SK-N-SH (cell line): ENCODE measurements around the gene NR5A2.

Experiments used
- CHD2 ChIP-seq: fragments of 150-350 bp; IDR thresholded peaks from 2 replicates; pipeline ENCODE4 v1.6.1; 2018; ENCODE audit warnings: low read length; ENCODE audit not compliant: partially characterized antibody
- CTCF ChIP-seq: fragments of 200-600 bp; sonication (generic); IDR thresholded peaks from 2 replicates; pipeline ENCODE4 v1.6.1; 2017; ENCODE audit warnings: antibody characterized with exemption, mild to moderate bottlenecking, moderate library complexity
- ELF1 ChIP-seq: IDR thresholded peaks from 2 replicates; pipeline ENCODE4 v1.4.0; 2012
- EZH2phosphoT487 ChIP-seq: fragments of 200-600 bp; sonication (generic); IDR thresholded peaks from 2 replicates; pipeline ENCODE4 v1.6.1; 2017; ENCODE audit warnings: low read depth, mixed run types, mild to moderate bottlenecking, antibody characterized with exemption, moderate library complexity, borderline replicate concordance
- FOXM1 ChIP-seq: IDR thresholded peaks from 2 replicates; pipeline ENCODE4 v1.4.0; 2012; ENCODE audit warnings: low read depth, mild to moderate bottlenecking
- MAX ChIP-seq: IDR thresholded peaks from 2 replicates; pipeline ENCODE4 v1.4.0; 2012; ENCODE audit warnings: low read depth
- NFIC ChIP-seq: IDR thresholded peaks from 2 replicates; pipeline ENCODE4 v1.4.0; 2012; ENCODE audit warnings: borderline replicate concordance
- SMC3 ChIP-seq: IDR thresholded peaks from 2 replicates; pipeline ENCODE4 v1.6.1; 2012; ENCODE audit warnings: low read depth, low read length, improper control_type of control experiment
- TCF12 ChIP-seq: IDR thresholded peaks from 2 replicates; pipeline ENCODE4 v1.4.0; 2012
- USF2 ChIP-seq: fragments of 150-350 bp; IDR thresholded peaks from 2 replicates; pipeline ENCODE4 v1.6.1; 2017; ENCODE audit warnings: antibody characterized with exemption, low read length, low read depth, borderline replicate concordance

- TF ChIP-seq CHD2 (no peak), EZH2phosphoT487 (no peak), USF2 (no peak), CTCF (no peak), MAX (no peak), NFIC (no peak), SMC3 (no peak), FOXM1 (no peak), ELF1 (no peak), TCF12 (no peak)
Observed at GRCh38 chr1:200021577-200022238, 5.8 kb upstream of the NR5A2 start.
